H9 (cell line): Measurements from ENCODE around the gene ARAF. TPM values are rescaled to one million over a fixed set of nuclear protein-coding genes. Genes with fewer than 3 reads are reported as not detected.

ENCODE experiments used
- DNase-seq: peaks from one replicate; pipeline ENCODE4 v3.0.0-alpha.2; 2017
- H2AFZ ChIP-seq: one replicate; pipeline ENCODE4 v1.6.1; 2013; ENCODE audit warnings: mild to moderate bottlenecking, low read length, control low read depth, moderate library complexity
- H2AK5ac ChIP-seq: 2 replicates; pipeline ENCODE4 v1.6.1; 2013; ENCODE audit warnings: low read length, control low read depth, mixed read lengths; ENCODE audit not compliant: insufficient read length
- H2BK120ac ChIP-seq: one replicate; pipeline ENCODE4 v1.6.1; 2013; ENCODE audit warnings: low read depth, mild to moderate bottlenecking, low read length, control low read depth, inconsistent platforms; ENCODE audit not compliant: poor library complexity, severe bottlenecking
- H2BK12ac ChIP-seq: 2 replicates; pipeline ENCODE4 v1.6.1; 2013; ENCODE audit warnings: low read length, control low read depth, mixed read lengths, low read depth; ENCODE audit not compliant: insufficient read length
- H2BK15ac ChIP-seq: 2 replicates; pipeline ENCODE4 v1.6.1; 2013; ENCODE audit warnings: low read depth, low read length, control low read depth
- H2BK20ac ChIP-seq: one replicate; pipeline ENCODE4 v1.6.1; 2013; ENCODE audit warnings: low read depth, mild to moderate bottlenecking, low read length, control low read depth, inconsistent platforms; ENCODE audit not compliant: poor library complexity, severe bottlenecking
- H2BK5ac ChIP-seq: 2 replicates; pipeline ENCODE4 v1.6.1; 2013; ENCODE audit warnings: low read length, control low read depth, mixed read lengths; ENCODE audit not compliant: insufficient read length
- H3K14ac ChIP-seq: 2 replicates; pipeline ENCODE4 v1.6.1; 2013; ENCODE audit warnings: low read length, control low read depth; ENCODE audit not compliant: insufficient read depth
- H3K18ac ChIP-seq: 2 replicates; pipeline ENCODE4 v1.6.1; 2013; ENCODE audit warnings: low read depth, mild to moderate bottlenecking, mixed read lengths, low read length, control low read depth; ENCODE audit not compliant: insufficient read length
- H3K23ac ChIP-seq: 2 replicates; pipeline ENCODE4 v1.6.1; 2013; ENCODE audit warnings: low read length, control low read depth, mixed read lengths, low read depth; ENCODE audit not compliant: insufficient read length
- H3K23me2 ChIP-seq: 2 replicates; pipeline ENCODE4 v1.6.1; 2013; ENCODE audit warnings: low read depth, mild to moderate bottlenecking, mixed read lengths, low read length, control low read depth; ENCODE audit not compliant: insufficient read length, poor library complexity, severe bottlenecking
- H3K27ac ChIP-seq: 2 replicates; pipeline ENCODE4 v1.5.1; 2013; ENCODE audit warnings: low read length, control low read depth, mixed read lengths, low read depth; ENCODE audit not compliant: insufficient read length
- H3K27me3 ChIP-seq: 2 replicates; pipeline ENCODE4 v1.6.1; 2013; ENCODE audit warnings: low read length, control low read depth, inconsistent platforms; ENCODE audit not compliant: insufficient read depth
- H3K4ac ChIP-seq: 2 replicates; pipeline ENCODE4 v1.6.1; 2013; ENCODE audit warnings: low read depth, mild to moderate bottlenecking, control low read depth, inconsistent platforms, low read length, moderate library complexity
- H3K4me1 ChIP-seq: 2 replicates; pipeline ENCODE4 v1.6.1; 2013; ENCODE audit warnings: low read length, control low read depth, inconsistent platforms; ENCODE audit not compliant: insufficient read depth
- H3K4me2 ChIP-seq: 2 replicates; pipeline ENCODE4 v1.6.1; 2013; ENCODE audit warnings: low read length, control low read depth, mixed read lengths; ENCODE audit not compliant: insufficient read length, insufficient read depth
- H3K56ac ChIP-seq: 2 replicates; pipeline ENCODE4 v1.6.1; 2013; ENCODE audit warnings: low read depth, mild to moderate bottlenecking, mixed read lengths, low read length, control low read depth; ENCODE audit not compliant: insufficient read length
- H3K79me1 ChIP-seq: 2 replicates; pipeline ENCODE4 v1.6.1; 2013; ENCODE audit warnings: low read depth, mild to moderate bottlenecking, moderate library complexity, low read length, control low read depth, inconsistent platforms; ENCODE audit not compliant: insufficient read depth, poor library complexity, severe bottlenecking
- H3K79me2 ChIP-seq: 2 replicates; pipeline ENCODE4 v1.6.1; 2013; ENCODE audit warnings: low read length, control low read depth, inconsistent platforms; ENCODE audit not compliant: insufficient read depth
- H3K9ac ChIP-seq: 2 replicates; pipeline ENCODE4 v1.6.1; 2013; ENCODE audit warnings: low read length, control low read depth, mixed read lengths; ENCODE audit not compliant: insufficient read length; ENCODE audit errors: extremely low read depth
- H3K9me3 ChIP-seq: one replicate; pipeline ENCODE4 v1.6.1; 2013; ENCODE audit warnings: low read depth, low read length, inconsistent platforms; ENCODE audit not compliant: control insufficient read depth
- H3T11ph ChIP-seq: one replicate; pipeline ENCODE4 v1.6.1; 2013; ENCODE audit warnings: mild to moderate bottlenecking, low read length, control low read depth, inconsistent platforms
- H4K20me1 ChIP-seq: one replicate; pipeline ENCODE4 v1.6.1; 2013; ENCODE audit not compliant: control insufficient read depth, insufficient read length, insufficient read depth
- H4K5ac ChIP-seq: 2 replicates; pipeline ENCODE4 v1.6.1; 2013; ENCODE audit warnings: low read depth, mild to moderate bottlenecking, mixed read lengths, low read length, control low read depth; ENCODE audit not compliant: insufficient read length
- H4K8ac ChIP-seq: replicated peaks from 2 replicates; pipeline ENCODE4 v1.6.1; 2013; ENCODE audit warnings: low read length, control low read depth, mixed read lengths, low read depth; ENCODE audit not compliant: insufficient read length
- H4K91ac ChIP-seq: 2 replicates; pipeline ENCODE4 v1.6.1; 2013; ENCODE audit warnings: low read depth, mild to moderate bottlenecking, moderate library complexity, mixed read lengths, low read length, control low read depth; ENCODE audit not compliant: insufficient read length
- H3K27ac Mint-ChIP-seq, 3 experiments: 2 replicates in 2 of 3; 3 replicates in 1 of 3; pipeline ENCODE4 v1.8.0; 2020 to 2021; ENCODE audit warnings: mixed read lengths in 3 of 3, mild to moderate bottlenecking in 1 of 3, moderate library complexity in 1 of 3
- H3K27me3 Mint-ChIP-seq: 2 replicates; pipeline ENCODE4 v1.8.0; 2021; ENCODE audit warnings: low read depth, mild to moderate bottlenecking, moderate library complexity, mixed read lengths
- H3K36me3 Mint-ChIP-seq, 3 experiments: 2 replicates in 2 of 3; 3 replicates in 1 of 3; pipeline ENCODE4 v1.8.0; 2020 to 2021; ENCODE audit warnings: low read depth in 3 of 3, mixed read lengths in 3 of 3; ENCODE audit not compliant: insufficient read depth in 1 of 3
- H3K4me1 Mint-ChIP-seq, 2 experiments: 2 replicates each; pipeline ENCODE4 v1.8.0; 2020; ENCODE audit warnings: mixed read lengths in 2 of 2
- H3K4me3 Mint-ChIP-seq, 2 experiments: 2 replicates in 1 of 2; 3 replicates in 1 of 2; pipeline ENCODE4 v1.8.0; 2020 to 2021; ENCODE audit warnings: mild to moderate bottlenecking in 2 of 2, mixed read lengths in 2 of 2, moderate library complexity in 1 of 2
- H3K9me3 Mint-ChIP-seq, 2 experiments: 2 replicates in 1 of 2; 3 replicates in 1 of 2; pipeline ENCODE4 v1.8.0; 2020; ENCODE audit warnings: mild to moderate bottlenecking in 2 of 2, mixed read lengths in 2 of 2, moderate library complexity in 1 of 2
- WGBS: extraction: QIAGEN DNeasy Blood & Tissue Kit; methylation state at CpG from one replicate; pipeline ENCODE4 v1.1.7; 2013; ENCODE audit warnings: missing lambda C conversion rate, low lambda C conversion rate, mixed read lengths; ENCODE audit not compliant: insufficient read length; ENCODE audit errors: extremely low coverage; 5-methylcytosine and 5-hydroxymethylcytosine counted together
- total RNA-seq: library from RNA; stranded (reverse); gene quantifications from 2 replicates; pipeline ENCODE4 v1.2.1, GENCODE V29; 2021
- TF ChIP-seq, protein P1 (sequence below): fragments of 200-600 bp; sonication (generic); conservative IDR thresholded peaks from 3 replicates; pipeline ENCODE4 v1.8.0; 2021; ENCODE audit warnings: antibody characterized with exemption, mild to moderate bottlenecking

ARAF gene
- total RNA-seq, 1 experiment from 2014 or later, result 48.1 TPM

DNA sequence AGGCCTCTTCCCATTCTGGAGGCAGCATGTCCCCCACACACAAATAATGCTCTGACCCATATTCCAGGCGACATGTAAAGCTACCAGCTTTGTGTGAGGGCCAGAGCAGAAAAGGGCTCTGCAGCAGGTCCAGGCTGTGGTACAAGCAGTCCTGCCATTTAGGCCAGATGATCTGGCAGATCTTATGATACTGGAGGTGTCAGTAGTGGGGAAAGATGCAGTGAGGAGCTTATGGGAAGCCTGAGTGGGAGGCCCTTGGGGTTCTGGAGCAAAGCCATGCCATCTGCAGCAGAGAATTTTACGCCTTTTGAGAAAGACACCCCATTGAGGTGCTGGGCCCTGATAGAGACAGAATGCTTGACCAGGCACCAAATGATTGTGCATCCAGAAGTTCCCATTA is 50.9 kb downstream of the ARAF start:
- Histone ChIP-seq H3K23me2 (no peaks in the 10 kb centered on the region), H3T11ph (no peak overlapping the region), H4K8ac (no peak overlapping the region), H3K9ac (no peak overlapping the region), H3K56ac (no peak overlapping the region), H2BK12ac (no peak overlapping the region), H3K9me3 (peaks cover 44% of the 10 kb centered on the region), H3K18ac (no peak overlapping the region), H3K27ac (no peak overlapping the region), H4K5ac (no peak overlapping the region), H2AFZ (no peak overlapping the region), H2BK120ac (no peak overlapping the region), H4K91ac (no peak overlapping the region), H3K27me3 (no peaks in the 10 kb centered on the region), H2BK20ac (no peak overlapping the region), H3K79me1 (no peaks in the 10 kb centered on the region), H2BK15ac (no peak overlapping the region), H3K4me2 (no peak overlapping the region), H3K4ac (no peak overlapping the region), H4K20me1 (no peaks in the 10 kb centered on the region), H3K14ac (no peak overlapping the region), H2AK5ac (no peak overlapping the region), H3K79me2 (no peaks in the 10 kb centered on the region), H3K4me1 (no peaks in the 10 kb centered on the region; the same call in 1 of the 2 replicates), H2BK5ac (no peak overlapping the region), H3K23ac (no peak overlapping the region)
- no peak overlapping the region for H3K4me3 Mint-ChIP-seq
- TF ChIP-seq, protein P1, sequence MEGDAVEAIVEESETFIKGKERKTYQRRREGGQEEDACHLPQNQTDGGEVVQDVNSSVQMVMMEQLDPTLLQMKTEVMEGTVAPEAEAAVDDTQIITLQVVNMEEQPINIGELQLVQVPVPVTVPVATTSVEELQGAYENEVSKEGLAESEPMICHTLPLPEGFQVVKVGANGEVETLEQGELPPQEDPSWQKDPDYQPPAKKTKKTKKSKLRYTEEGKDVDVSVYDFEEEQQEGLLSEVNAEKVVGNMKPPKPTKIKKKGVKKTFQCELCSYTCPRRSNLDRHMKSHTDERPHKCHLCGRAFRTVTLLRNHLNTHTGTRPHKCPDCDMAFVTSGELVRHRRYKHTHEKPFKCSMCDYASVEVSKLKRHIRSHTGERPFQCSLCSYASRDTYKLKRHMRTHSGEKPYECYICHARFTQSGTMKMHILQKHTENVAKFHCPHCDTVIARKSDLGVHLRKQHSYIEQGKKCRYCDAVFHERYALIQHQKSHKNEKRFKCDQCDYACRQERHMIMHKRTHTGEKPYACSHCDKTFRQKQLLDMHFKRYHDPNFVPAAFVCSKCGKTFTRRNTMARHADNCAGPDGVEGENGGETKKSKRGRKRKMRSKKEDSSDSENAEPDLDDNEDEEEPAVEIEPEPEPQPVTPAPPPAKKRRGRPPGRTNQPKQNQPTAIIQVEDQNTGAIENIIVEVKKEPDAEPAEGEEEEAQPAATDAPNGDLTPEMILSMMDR, result no peak
- H3K27ac Mint-ChIP-seq, result no peak overlapping the region
- H3K4me1 Mint-ChIP-seq, result peaks cover 11 to 26% of the 10 kb centered on the region in 2 experiments
- no peak for DNase-seq
- no peaks in the 10 kb centered on the region; the same call in 1 of the 2 replicates for H3K27me3 Mint-ChIP-seq
- peaks cover 1 to 16% (median 11%) of the 10 kb centered on the region in 3 experiments for H3K36me3 Mint-ChIP-seq
- WGBS, result no CpG with 5 or more reads among the region's 2 CpGs
- H3K9me3 Mint-ChIP-seq, result peaks cover 80 to 84% of the 10 kb centered on the region in 2 experiments
